H1 (cell line): Measurements from ENCODE around the gene VTI1B. TPM values are rescaled to one million over a fixed set of nuclear protein-coding genes. Genes with fewer than 3 reads are reported as not detected.
A peak's percentile ranks its signal among the peaks of the same experiment; 100 is the strongest.

Experiments
- FOSL1 ChIP-seq: IDR thresholded peaks from 2 replicates; pipeline ENCODE4 v1.6.1; 2011; ENCODE audit warnings: mild to moderate bottlenecking, low read depth, low read length, moderate library complexity; ENCODE audit not compliant: insufficient read depth
- GTF2F1 ChIP-seq: IDR thresholded peaks from 2 replicates; pipeline ENCODE4 v1.6.1; 2012; ENCODE audit warnings: low read depth, low read length, improper control_type of control experiment, borderline replicate concordance
- MAX ChIP-seq: IDR thresholded peaks from 2 replicates; pipeline ENCODE4 v1.6.1; 2012; ENCODE audit warnings: inconsistent platforms
- POLR2AphosphoS5 ChIP-seq: IDR thresholded peaks from 2 replicates; pipeline ENCODE4 v1.6.1; 2011; ENCODE audit warnings: low read depth, low read length
- SIN3A ChIP-seq, 2 experiments: IDR thresholded peaks in 1 of 2; conservative IDR thresholded peaks in 1 of 2; 2 replicates each; pipeline ENCODE4 v1.6.1; 2011 to 2012; ENCODE audit warnings: low read length in 2 of 2, improper control_type of control experiment in 1 of 2, low read depth in 1 of 2, mild to moderate bottlenecking in 1 of 2
- TAF7 ChIP-seq: optimal IDR thresholded peaks from 2 replicates; pipeline ENCODE3; 2011; ENCODE audit warnings: low read depth, mild to moderate bottlenecking, inconsistent platforms, low read length, moderate library complexity, borderline replicate concordance
- polyA plus RNA-seq, 7 experiments: library from polyadenylated mRNA; depleted of rRNA in 3 of 7; stranded (reverse) in 5 of 7; unstranded in 2 of 7; fragments of >200 nt in 5 of 7; fragments of 200-250 nt in 2 of 7; gene quantifications; 1 replicate in 5 of 7; 2 replicates in 1 of 7; 4 replicates in 1 of 7; pipeline versions ENCODE4 v1.2.1 to v1.2.3, GENCODE V29; 2011 to 2013; ENCODE audit warnings: missing spikeins in 2 of 7, mixed read lengths in 2 of 7
- total RNA-seq: library from RNA; stranded (reverse); fragmentation: NEBNext Ultra II Directional; extraction: Animal tissue kit (Norgen Biotek cat#: 25700); gene quantifications from 2 replicates; pipeline ENCODE4 v1.2.1, GENCODE V29; 2021

VTI1B gene
- total and polyA plus RNA-seq, 2 of the 8 experiments (the other 6 are each of a cell fraction or from before 2014, with no cell fraction given), result 28.1 to 98.7 TPM

- peak; percentile 49 to 63; a peak in 1 of 4 replicates for TF ChIP-seq SIN3A (conservative IDR thresholded peaks at IDR 0.05 in 1 of 2, IDR thresholded peaks at IDR 0.05 in 1 of 2; ENCODE audit: low read depth in 1 of 2, low read length in 2 of 2)
- TF ChIP-seq GTF2F1, result 0 out of 2 replicates have a peak, but pooled peaks have one; percentile 10
- peak; percentile 50; the same call in 1 of the 2 replicates for TF ChIP-seq MAX
- no peak for TF ChIP-seq FOSL1
- TF ChIP-seq POLR2AphosphoS5, result peak; percentile 69
- peak; percentile 38 for TF ChIP-seq TAF7
- TF ChIP-seq, all 59 proteins: peak for 10
Observed at GRCh38 chr14:67694791-67695393, 20.5 kb upstream of the VTI1B start (continued).
